Medulla oblongata (tissue), 1 donor: ENCODE data around the gene JDP2.

Experiments
- DNase-seq: peaks from one replicate; pipeline ENCODE4 v3.0.0-alpha.2; 2015; ENCODE audit errors: extremely low spot score

The JDP2 gene

GRCh38 chr14:75409316-75410205 is 18.3 kb upstream of the JDP2 start:
- peak; percentile 67 for DNase-seq

- DNase-seq: no peak
These were observed 16.6 kb upstream of the JDP2 start for GRCh38 chr14:75411214-75411540.

- DNase-seq: no peak
These were observed 14.8 kb upstream of the JDP2 start for GRCh38 chr14:75413013-75413412.

GRCh38 chr14:75417674-75418073 is 10.1 kb upstream of the JDP2 start:
- DNase-seq: peak; percentile 20

- DNase-seq: no peak
These were observed 8.7 kb upstream of the JDP2 start for GRCh38 chr14:75418850-75419768.

GRCh38 chr14:75422169-75422568 is 5.7 kb upstream of the JDP2 start:
- no peak for DNase-seq

GRCh38 chr14:75424496-75424895 is 3.3 kb upstream of the JDP2 start:
- DNase-seq: no peak

GRCh38 chr14:75425446-75425845 is 2.4 kb upstream of the JDP2 start:
- DNase-seq: no peak

GRCh38 chr14:75426332-75427125 is 1.3 kb upstream of the JDP2 start:
- DNase-seq: peak; percentile 78

- no peak for DNase-seq
These were observed 718 bp upstream of the JDP2 start for GRCh38 chr14:75427126-75427481.

- no peak for DNase-seq
These were observed 645 bp downstream of the JDP2 start for GRCh38 chr14:75428230-75429104.

- peak; percentile 73 for DNase-seq
These were observed 1.7 kb downstream of the JDP2 start for GRCh38 chr14:75429562-75429961.

- DNase-seq: peak; percentile 47
These were observed 2.3 kb downstream of the JDP2 start for GRCh38 chr14:75430116-75430515.

- DNase-seq: no peak
These were observed 2.7 kb downstream of the JDP2 start for GRCh38 chr14:75430526-75430925.

- no peak for DNase-seq
These were observed 3.2 kb downstream of the JDP2 start for GRCh38 chr14:75430976-75431375.

- no peak for DNase-seq
These were observed 4.0 kb downstream of the JDP2 start for GRCh38 chr14:75431827-75432226.

- no peak for DNase-seq
These were observed 4.6 kb downstream of the JDP2 start for GRCh38 chr14:75432411-75432810.

GRCh38 chr14:75433631-75434071 is 5.8 kb downstream of the JDP2 start:
- DNase-seq: no peak

- DNase-seq: no peak
These were observed 6.5 kb downstream of the JDP2 start for GRCh38 chr14:75434138-75434889.

GRCh38 chr14:75434890-75435248 is 7.0 kb downstream of the JDP2 start:
- no peak for DNase-seq
